Measurements from ENCODE around the gene SAMD3. TPM values are rescaled to one million over a fixed set of nuclear protein-coding genes. Genes with fewer than 3 reads are reported as not detected.
A peak's percentile ranks its signal among the peaks of the same experiment; 100 is the strongest.

SAMD3 gene
- total RNA-seq, 2 donors from 2014 or later, result 41.3 to 44.8 TPM

DNA sequence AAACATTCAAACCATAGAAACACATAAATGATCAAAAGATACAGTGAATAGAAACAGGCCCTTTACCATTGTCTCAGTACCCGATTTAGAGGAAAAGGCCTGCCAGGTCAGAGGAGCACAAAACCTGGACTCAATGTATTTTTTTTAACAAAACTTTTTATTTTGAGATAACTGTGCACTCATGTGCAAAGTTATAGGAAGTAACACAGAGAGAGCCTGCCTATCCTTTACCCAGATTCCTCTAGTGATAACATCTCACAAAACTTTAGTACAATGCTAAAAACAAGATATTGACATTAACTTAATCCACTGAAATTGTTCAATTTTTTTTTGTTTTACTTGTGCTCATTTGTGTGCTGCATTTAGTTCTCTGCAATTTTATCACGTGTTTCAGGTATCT lies 36.8 kb upstream of the SAMD3 start:
- Histone ChIP-seq H3K27ac (ENCODE audit: low read depth, low read length) (no peak overlapping the region), H3K36me3 (ENCODE audit: control insufficient read depth, insufficient read depth, low read length) (no peaks in the 10 kb centered on the region), H3K27me3 (ENCODE audit: control insufficient read depth, insufficient read depth, low read length, poor library complexity, severe bottlenecking) (no peaks in the 10 kb centered on the region), H3K4me3 (ENCODE audit: low read length) (peak overlapping the region; percentile 64), H3K4me1 (ENCODE audit: control insufficient read depth, insufficient read depth, low read length) (no peaks in the 10 kb centered on the region), H3K9me3 (ENCODE audit: control insufficient read depth, low read length) (peaks cover 40% of the 10 kb centered on the region), H3K9ac (ENCODE audit: extremely low read depth, low read length, poor library complexity, severe bottlenecking) (no peak overlapping the region)
- H3K9me3 Mint-ChIP-seq, result peaks cover 58% of the 10 kb centered on the region
- no peak for DNase-seq
- TF ChIP-seq, protein P1, sequence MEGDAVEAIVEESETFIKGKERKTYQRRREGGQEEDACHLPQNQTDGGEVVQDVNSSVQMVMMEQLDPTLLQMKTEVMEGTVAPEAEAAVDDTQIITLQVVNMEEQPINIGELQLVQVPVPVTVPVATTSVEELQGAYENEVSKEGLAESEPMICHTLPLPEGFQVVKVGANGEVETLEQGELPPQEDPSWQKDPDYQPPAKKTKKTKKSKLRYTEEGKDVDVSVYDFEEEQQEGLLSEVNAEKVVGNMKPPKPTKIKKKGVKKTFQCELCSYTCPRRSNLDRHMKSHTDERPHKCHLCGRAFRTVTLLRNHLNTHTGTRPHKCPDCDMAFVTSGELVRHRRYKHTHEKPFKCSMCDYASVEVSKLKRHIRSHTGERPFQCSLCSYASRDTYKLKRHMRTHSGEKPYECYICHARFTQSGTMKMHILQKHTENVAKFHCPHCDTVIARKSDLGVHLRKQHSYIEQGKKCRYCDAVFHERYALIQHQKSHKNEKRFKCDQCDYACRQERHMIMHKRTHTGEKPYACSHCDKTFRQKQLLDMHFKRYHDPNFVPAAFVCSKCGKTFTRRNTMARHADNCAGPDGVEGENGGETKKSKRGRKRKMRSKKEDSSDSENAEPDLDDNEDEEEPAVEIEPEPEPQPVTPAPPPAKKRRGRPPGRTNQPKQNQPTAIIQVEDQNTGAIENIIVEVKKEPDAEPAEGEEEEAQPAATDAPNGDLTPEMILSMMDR (conservative IDR thresholded peaks at IDR 0.05), result no peak
- no peaks in the 10 kb centered on the region for H3K27me3 Mint-ChIP-seq (ENCODE audit: insufficient read depth)
- peaks cover 17% of the 10 kb centered on the region for H3K36me3 Mint-ChIP-seq (ENCODE audit: low read depth)
- no peak overlapping the region for H3K4me3 Mint-ChIP-seq
- H3K4me1 Mint-ChIP-seq, result no peaks in the 10 kb centered on the region
- WGBS, 2 experiments (ENCODE audit: insufficient coverage in 1 of 2, insufficient read length in 1 of 2), result 94 to 100% methylated on average over 1 to 2 of the region's 2 CpGs
- H3K27ac Mint-ChIP-seq, result no peak overlapping the region

DNA sequence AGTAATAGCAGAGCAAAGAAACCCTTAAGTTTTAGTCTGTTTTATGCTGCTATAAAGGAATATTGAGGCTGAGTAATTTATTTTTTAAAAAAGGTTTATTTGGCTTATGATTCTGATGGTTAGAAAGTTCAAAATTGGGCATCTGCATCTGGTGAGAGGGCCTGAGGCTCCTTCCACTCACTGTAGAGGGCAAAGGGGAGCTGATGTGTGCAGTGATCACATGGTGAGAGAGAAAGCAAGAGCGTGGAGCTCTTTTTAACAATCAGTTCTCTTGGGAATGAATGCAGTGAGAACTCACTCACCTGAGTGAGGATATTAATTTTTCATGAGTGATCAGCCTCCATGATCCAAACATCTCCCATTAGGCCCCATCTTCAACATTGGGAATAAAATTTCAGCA lies 36.4 kb upstream of the SAMD3 start:
- H3K27ac Mint-ChIP-seq, result no peak overlapping the region
- Histone ChIP-seq H3K36me3 (ENCODE audit: control insufficient read depth, insufficient read depth, low read length) (no peaks in the 10 kb centered on the region), H3K9me3 (ENCODE audit: control insufficient read depth, low read length) (peaks cover 40% of the 10 kb centered on the region), H3K4me3 (ENCODE audit: low read length) (peak overlapping the region; percentile 64), H3K9ac (ENCODE audit: extremely low read depth, low read length, poor library complexity, severe bottlenecking) (no peak overlapping the region), H3K27me3 (ENCODE audit: control insufficient read depth, insufficient read depth, low read length, poor library complexity, severe bottlenecking) (no peaks in the 10 kb centered on the region), H3K4me1 (ENCODE audit: control insufficient read depth, insufficient read depth, low read length) (no peaks in the 10 kb centered on the region), H3K27ac (ENCODE audit: low read depth, low read length) (no peak overlapping the region)
- 60% methylated on average over 1 of the region's 1 CpG; no CpG with 5 or more reads in 1 of the 2 experiments for WGBS, 2 experiments (ENCODE audit: insufficient coverage in 1 of 2, insufficient read length in 1 of 2)
- H3K9me3 Mint-ChIP-seq, result peaks cover 56% of the 10 kb centered on the region
- peaks cover 17% of the 10 kb centered on the region for H3K36me3 Mint-ChIP-seq (ENCODE audit: low read depth)
- H3K4me1 Mint-ChIP-seq, result no peaks in the 10 kb centered on the region
- TF ChIP-seq, protein P1 (conservative IDR thresholded peaks at IDR 0.05), result no peak
- no peaks in the 10 kb centered on the region for H3K27me3 Mint-ChIP-seq (ENCODE audit: insufficient read depth)
- no peak overlapping the region for H3K4me3 Mint-ChIP-seq
- no peak for DNase-seq

DNA sequence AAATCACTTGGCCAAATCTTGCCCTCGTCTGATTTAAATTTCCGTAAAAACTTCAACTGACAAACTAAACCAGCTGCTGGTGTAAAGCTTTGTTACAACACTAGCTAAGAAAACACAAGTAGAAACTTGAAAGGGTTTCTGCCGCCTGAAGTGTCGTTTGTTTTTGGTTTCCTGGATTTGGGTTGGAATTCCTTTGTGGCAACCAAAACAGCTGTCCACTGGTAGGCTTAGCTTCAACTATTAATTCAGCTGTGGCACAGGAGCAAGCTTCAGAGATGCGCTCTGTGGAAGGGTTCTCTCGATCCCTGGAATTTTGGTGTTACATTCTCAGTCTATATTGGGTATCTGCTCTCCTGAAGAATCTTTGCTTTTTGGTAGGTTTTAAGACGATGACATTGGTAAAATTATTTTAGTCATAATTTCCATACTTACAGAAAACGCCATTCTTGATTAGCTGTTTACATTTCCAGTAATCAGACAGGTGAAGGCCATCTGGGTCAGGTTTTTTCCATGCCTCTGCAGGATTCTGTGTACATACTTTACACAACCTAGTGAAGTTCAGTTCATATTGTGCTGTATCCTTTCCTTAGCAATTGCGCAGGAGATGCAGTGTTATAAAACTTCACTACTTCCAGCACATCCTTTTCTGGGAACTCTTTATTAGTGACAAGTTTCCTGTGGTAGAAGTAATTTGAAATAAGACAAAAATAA lies 29.9 kb upstream of the SAMD3 start:
- WGBS, 2 experiments (ENCODE audit: insufficient coverage in 1 of 2, insufficient read length in 1 of 2), result 40 to 70% methylated on average over 4 to 9 of the region's 9 CpGs
- H3K4me3 Mint-ChIP-seq, result no peak overlapping the region
- Histone ChIP-seq H3K27ac (ENCODE audit: low read depth, low read length) (no peak overlapping the region), H3K27me3 (ENCODE audit: control insufficient read depth, insufficient read depth, low read length, poor library complexity, severe bottlenecking) (no peaks in the 10 kb centered on the region), H3K4me1 (ENCODE audit: control insufficient read depth, insufficient read depth, low read length) (no peaks in the 10 kb centered on the region), H3K36me3 (ENCODE audit: control insufficient read depth, insufficient read depth, low read length) (no peaks in the 10 kb centered on the region), H3K4me3 (ENCODE audit: low read length) (no peak overlapping the region), H3K9me3 (ENCODE audit: control insufficient read depth, low read length) (peaks cover 5% of the 10 kb centered on the region), H3K9ac (ENCODE audit: extremely low read depth, low read length, poor library complexity, severe bottlenecking) (no peak overlapping the region)
- no peaks in the 10 kb centered on the region for H3K27me3 Mint-ChIP-seq (ENCODE audit: insufficient read depth)
- TF ChIP-seq, protein P1 (conservative IDR thresholded peaks at IDR 0.05), result no peak
- DNase-seq, result no peak
- peaks cover 12% of the 10 kb centered on the region for H3K4me1 Mint-ChIP-seq
- peaks cover 3% of the 10 kb centered on the region for H3K9me3 Mint-ChIP-seq
- peak overlapping the region; percentile 38 for H3K27ac Mint-ChIP-seq
- H3K36me3 Mint-ChIP-seq (ENCODE audit: low read depth), result no peaks in the 10 kb centered on the region

Measured in endodermal cell (in vitro differentiated cells).